Activated CD4-positive, alpha-beta T cell treated with anti-CD3 and anti-CD28 coated beads, Interleukin-2, amount 50 U/mL, for 48 hours (primary cell): ENCODE data around the gene PLD4.
A peak's percentile ranks its signal among the peaks of the same experiment; 100 is the strongest.

Experiments
- DNase-seq, 2 experiments: peaks; one replicate each; pipeline ENCODE4 v3.0.0-alpha.2; 2020

Gene PLD4

DNA sequence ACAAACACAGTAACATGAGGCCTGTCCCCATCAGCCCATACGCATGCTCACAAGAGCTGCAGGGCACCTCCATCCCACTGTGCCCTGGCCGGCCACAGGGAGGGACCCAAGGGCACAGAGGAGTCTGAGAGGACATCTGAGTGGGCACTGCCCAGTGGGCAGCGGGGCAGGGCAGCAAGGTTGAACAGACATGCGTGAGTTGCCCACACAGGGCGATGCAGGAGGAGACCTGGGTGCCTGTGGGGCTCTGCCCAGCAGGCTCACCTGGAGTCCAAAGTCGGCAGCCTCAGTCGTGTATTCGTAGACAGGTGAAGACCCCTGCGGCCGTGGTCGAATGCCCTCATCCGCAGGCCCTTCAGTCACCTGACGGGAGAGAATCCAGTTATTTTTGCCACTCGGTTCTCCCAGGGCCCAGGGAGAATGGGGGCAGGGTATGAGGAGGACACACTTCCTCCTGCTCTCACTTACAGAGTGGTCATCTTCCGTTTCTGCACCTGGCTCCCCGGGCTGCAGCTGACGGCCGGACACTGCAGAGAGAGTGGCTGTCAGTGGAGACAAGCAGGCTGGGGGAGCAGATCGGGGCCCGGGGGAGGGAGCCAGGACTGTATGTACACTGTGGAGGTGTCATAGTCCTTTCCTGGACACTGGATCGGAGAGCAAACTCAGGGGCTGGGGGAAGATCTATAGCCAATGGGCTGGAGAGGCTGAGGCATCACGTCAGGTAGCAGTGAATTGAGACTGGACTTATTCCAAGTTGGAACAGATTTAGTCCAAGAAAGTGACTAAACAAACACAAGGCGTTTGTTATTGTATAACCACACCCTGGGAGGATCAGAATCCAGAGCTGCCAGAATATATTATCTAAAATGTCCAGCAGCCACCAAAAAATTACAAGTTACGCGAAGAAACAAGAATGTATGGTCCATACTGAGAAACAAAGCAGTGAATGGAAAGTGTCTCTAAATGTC is 32.8 kb downstream of the PLD4 start:
- no peak for DNase-seq

DNA sequence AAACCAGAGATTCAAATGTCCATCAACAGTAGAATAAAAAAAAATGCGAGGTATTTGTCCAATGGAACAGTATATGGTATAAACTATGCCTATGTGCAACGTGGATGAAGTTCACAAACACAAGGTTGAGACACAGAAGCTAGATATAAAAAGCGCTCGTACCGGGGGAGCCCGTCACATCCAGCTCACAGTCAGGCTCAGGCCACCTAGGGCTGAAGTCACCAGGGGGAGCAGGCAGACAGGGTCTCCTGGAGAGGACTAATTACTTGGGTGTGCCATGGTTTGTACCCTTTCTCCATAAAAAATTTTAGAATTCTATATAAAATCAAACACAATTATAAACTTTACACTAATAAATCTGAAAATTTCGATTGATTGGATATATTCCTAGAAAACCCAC is 39.9 kb downstream of the PLD4 start:
- DNase-seq = no peak

- DNase-seq = no peak
Observed at GRCh38 chr14:104965561-104966231, 41.0 kb downstream of the PLD4 start.

- DNase-seq = no peak
Observed at GRCh38 chr14:104966261-104966865, 41.7 kb downstream of the PLD4 start.

GRCh38 chr14:104966981-104967385 is 42.3 kb downstream of the PLD4 start:
- DNase-seq = no peak

GRCh38 chr14:104967386-104968152 is 42.9 kb downstream of the PLD4 start:
- no peak for DNase-seq

DNA sequence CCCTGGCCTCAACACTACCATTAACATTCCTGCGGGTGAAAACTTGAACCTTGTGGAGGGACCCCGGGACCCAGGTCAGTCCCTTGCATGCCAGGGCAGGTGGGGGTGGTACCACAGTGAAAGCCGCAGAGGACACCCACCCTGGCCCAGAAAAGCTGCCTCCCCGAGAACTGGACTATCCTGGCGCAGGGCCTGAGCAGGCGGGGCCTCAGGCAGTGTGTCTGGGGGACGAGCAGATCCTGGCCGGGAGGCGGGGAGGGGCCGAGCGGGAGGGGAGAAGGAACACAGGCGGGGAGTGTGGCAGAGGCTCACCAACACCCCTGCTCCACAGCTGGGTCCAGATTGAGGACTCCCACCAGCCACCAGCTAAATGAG is 43.5 kb downstream of the PLD4 start:
- DNase-seq = no peak

DNA sequence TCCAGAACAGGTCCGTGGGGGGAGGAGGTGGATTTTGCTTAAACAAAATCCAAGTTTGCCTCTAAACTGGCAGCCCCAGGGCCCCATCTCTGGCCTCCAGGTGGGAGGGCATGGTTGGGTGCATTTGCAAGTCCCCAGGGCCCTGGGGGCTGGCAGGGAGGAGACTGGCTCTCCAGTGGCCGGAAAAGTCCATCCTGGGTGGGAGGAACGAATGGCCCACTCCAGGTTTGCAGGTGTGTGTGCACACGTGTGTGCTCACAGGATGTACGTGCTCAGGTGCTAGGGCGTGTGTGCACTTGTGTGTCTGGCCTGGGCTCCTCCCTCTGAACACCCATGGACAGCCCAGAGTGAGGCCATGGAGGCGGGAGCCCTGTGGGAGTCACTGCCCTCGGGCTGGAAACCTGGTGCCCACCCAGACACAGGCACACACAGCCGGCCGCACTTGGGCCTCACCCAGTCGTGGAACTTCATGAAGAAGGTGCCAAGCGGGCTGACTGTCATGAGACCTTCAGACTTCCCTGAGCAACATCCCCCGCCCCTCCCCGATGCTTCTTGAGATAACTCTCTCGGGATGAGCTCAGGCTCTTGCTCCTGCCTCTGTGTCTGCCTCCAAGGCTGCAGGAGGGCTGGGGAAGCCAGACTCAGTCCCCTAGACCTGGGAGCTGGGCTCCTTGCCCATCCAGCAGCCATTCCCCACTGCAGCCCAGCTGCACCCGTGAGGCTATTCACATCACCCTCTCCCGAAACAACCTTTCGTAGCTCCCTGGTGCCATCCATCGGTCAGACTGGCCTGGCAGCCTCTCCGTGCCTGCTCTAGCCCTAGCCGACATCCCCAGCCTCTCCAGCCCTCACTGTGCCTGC is 44.1 kb downstream of the PLD4 start:
- no peak for DNase-seq

DNA sequence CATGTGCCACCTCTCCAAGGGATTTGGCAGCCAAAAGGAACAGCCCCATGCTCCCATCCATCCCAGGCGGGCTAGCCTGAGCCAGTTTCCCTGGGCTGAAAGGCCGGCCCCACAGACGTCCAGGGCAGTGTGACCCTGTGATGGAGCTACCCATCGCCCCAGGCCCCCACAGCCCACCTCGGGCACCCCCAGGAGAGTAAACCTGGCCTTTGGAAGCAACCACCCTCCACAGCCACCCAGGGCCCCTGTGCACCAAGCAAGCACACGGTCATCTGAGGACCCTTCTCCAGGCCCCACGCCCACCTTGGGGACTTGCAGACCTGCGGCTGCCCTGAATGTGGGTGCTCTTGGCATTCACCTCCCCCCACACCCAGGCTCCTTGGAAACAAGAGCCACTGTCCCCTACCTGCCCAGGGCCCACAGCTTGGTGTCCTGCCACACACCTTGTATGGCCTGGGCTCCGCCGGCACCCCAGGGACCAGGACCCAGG is 45.1 kb downstream of the PLD4 start:
- DNase-seq = no peak

DNA sequence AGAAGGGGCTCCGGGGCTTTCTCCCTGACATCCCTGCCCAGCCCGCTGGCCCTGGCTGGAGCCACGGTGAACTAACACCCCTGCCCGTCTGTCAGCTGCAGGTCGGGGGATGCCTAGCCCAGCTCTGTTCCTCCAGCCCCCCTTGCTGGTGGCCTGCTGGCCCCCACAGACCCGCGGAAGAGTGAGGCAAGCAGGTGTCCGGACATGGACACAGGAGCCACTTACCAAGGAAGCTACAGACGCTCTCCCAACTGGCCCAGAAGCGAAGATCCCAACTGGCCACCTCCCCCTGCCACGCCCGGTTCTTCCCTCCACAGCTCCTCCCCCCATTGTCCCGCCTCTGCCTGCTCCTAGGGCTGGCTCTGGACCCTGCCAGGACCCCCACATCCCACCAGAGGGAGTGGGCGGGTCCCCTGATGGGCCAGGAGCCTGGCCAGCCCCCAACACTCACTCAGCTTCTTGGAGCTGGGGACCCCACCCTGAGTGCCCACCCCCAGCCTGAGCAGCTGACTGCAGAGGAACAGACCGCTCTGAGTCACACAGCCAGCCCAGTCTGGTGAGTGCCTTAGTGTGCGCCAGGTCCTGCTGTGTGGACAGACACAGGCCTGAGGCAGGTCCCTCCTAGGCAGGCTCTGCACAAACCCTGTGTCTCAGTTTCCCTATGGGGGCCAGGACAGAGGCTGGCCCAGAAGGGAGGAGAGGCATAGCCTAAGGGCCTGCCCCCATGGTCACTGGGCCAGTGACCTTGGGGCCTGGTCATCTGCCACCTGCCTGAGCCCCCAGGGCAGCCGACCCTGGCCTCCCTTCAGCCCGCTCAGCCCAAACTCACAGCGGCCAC is 45.8 kb downstream of the PLD4 start:
- DNase-seq = no peak

GRCh38 chr14:104971447-104972240 is 47.0 kb downstream of the PLD4 start:
- DNase-seq = no peak

- no peak for DNase-seq
Observed at GRCh38 chr14:104972301-104973134, 47.8 kb downstream of the PLD4 start.

DNA sequence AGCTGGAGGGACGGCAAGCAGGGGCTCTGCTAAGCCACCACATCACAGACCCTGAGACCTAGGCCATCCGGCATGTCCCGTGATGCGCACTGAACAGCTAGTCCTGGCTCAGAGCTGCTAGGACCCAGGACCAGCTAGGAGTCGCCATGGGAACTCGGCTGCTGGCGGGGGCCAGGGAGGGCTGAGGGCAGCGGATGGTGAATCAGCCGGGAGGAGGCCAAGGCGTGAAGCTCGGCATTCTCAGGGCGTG is 48.4 kb downstream of the PLD4 start:
- DNase-seq = no peak

DNA sequence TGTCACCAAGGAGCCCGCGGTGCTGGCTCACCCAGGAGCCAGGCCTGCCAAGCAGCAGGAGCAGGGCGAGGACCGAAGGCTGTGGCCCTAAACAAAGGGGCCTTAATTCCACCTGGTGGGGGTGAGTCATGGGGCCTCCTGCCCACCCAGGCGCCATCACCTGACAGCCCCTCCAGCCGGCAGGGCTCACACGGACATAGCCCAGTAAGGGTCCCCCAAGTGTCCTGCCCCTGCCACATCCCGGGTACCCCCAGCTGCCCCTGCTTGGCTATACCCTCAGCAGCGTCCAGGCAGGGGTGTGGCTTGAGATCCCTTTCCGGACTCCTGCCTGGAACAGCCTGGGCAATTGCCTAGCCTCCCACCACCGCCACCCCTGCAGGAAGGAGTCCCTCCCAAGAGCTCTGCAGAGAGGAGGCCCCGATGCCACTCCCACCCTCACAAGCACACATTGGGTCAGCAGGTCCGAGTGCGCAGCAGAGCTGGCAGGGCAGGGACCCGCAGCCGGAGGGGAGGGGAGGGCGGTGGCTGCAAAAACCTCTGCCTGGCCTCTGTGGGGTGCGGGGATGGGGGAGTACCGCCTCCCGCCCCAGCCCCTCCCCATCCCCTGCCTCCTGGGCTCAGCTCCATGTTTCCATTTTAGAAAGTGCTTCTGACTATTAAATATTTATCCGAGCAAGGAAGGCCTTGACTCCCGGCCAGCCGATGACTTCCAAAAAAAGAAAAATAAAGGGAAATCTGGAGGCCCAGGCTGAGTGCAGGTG is 48.9 kb downstream of the PLD4 start:
- no peak for DNase-seq

DNA sequence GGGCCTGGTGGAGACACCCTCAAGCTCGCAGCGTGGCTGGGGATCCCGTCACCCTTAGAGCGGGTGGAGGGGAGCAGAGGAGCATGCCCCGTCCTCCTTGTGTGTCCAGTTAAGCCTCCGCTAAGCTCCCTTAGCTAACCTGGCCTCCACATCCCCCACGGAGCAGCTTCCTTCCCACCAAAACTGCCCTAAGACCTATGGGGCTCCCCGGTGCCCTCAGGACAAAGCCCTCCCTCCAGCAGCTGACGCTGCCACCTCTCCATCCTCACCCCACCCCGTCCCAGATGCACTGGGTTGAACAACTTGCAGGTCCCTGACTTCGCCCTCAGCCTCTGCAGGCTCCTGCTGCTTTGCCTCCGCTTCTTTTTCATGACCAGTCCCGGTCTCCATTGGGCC is 49.5 kb downstream of the PLD4 start:
- DNase-seq = no peak

DNA sequence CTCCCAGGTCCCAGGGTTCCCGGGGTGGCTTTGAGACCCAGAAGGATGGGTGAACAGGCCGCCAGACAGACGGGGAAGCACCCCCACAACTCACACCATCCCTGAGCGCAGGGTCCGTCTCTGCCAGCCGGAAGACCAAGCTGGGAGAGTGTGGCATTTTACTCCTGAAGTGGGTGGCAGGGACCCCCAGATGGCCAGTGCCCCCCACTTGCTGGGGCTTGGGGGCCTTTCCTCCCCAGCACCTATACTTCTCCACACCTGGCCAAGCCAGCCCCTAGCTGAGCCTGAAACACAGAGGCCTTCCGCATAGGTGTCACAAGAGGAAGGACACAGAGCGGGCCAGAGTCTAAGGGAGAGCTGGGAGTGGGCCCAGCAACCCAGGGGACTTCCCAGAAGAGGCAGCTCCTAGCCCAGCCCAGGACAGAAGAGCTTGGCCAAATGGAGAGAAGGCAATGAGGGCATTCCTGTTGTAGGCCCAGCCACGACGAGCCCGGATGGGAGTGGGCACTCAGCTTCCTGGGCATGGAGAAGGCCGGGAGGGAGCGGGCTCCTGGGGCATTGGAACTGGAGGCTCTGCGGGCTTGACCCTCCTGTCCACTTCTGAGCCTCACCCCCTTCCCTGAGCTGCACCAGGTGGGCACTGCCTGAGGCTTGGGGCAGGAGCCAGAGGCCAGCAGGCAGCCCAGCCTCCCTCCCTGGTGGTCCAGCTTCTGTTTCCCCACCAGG is 50.1 kb downstream of the PLD4 start:
- no peak for DNase-seq

- DNase-seq = peak in 1 of 2 experiments; percentile 31
Observed at GRCh38 chr14:104975481-104976197, 51.0 kb downstream of the PLD4 start.
